ENCODE data around the gene CFHR5. TPM values are rescaled to one million over a fixed set of nuclear protein-coding genes. Genes with fewer than 3 reads are reported as not detected.
"Not testable (repeated sequence)": the region's sequence is repeated elsewhere in the genome, so short reads cannot be mapped to it uniquely, and the experiment has no call there.

CFHR5 gene
- total and polyA plus RNA-seq, 2 of the 13 experiments (the other 11 are each of a cell fraction or from before 2014, with no cell fraction given): not detected

DNA sequence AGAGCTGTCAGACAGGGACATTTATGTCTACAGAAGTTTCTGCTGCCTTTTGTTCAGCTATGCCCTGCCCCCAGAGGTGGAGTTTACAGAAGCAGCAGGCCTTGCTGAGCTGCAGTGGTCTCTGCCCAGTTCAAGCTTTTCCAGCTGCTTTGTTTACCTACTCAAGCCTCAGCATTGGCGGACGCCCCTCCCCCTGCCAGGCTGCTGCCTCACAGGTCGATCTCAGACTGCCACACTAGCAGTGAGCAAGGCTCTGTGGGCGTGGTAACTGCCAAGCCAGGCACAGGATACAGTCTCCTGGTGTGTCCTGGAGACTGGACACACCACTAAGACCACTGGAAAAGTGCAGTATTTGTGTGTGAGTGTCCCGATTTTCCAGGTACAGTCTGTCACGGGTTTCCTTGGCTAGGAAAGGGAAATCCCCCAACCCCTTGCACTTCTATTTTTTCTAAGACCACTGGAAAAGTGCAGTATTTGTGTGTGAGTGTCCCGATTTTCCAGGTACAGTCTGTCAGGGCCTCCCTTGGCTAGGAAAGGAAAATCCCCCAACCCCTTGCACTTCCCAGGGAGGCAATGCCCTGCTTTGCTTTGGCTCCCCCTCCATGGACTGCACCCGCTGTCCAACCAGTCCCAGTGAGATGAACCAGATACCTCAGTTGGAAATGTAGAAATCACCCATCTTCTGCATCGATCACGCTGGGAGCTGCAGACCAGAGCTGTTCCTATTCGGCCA is 14.7 kb downstream of the CFHR5 start:
- intact Hi-C loops (cut with micrococcal nuclease; ENCODE audit: unreplicated experiment): loop anchor here (5.0 kb wide), 3 partner anchors 75 to 1230 kb away; partner anchors contain the start of gene F13B
- in situ Hi-C loops (cut with HindIII; ENCODE audit: extremely low pct_ligation_motif_present, low pct_unique_long_range_greater_than_20kb); H4K20me1 ChIP-seq (ENCODE audit: insufficient read depth, low read length); H3K36me3 ChIP-seq (replicated peaks in 1 of 2; ENCODE audit: control insufficient read depth in 1 of 2, insufficient read depth in 2 of 2, low read length in 2 of 2); BruUV-seq (replicated peaks); H3K9me3 ChIP-seq (ENCODE audit: low read length); CTCF ChIA-PET (ENCODE audit: low intra/inter-chr PET ratio, low total read pairs); H3K4me1 ChIP-seq (ENCODE audit: insufficient read depth, low read length); H3K79me2 ChIP-seq (ENCODE audit: insufficient read depth, low read length); H3K27me3 ChIP-seq (ENCODE audit: control insufficient read depth in 1 of 2, insufficient read depth in 2 of 2, low read length in 2 of 2): not testable (repeated sequence)
- peak overlapping the region; percentile 78 for H3K27ac ChIP-seq (ENCODE audit: extremely low read length, insufficient read depth, low read length)
- 8% methylated on average over 10 of the region's 11 CpGs for WGBS (ENCODE audit: low lambda C conversion rate)
- peak overlapping the region; percentile 49; the same call in 1 of the 2 replicates for H3K9ac ChIP-seq (ENCODE audit: insufficient read depth, low read depth, low read length)
- peak overlapping the region; percentile 83 for H2AFZ ChIP-seq (ENCODE audit: low read length)
- peak; percentile 70 for FAIRE-seq
- peak overlapping the region; percentile 84 for H3K4me2 ChIP-seq (ENCODE audit: low read depth, low read length)
- POLR2A ChIA-PET: interaction anchor here (0.8 kb wide), 1 partner anchor 74 kb away, joined by 3 read pairs; no protein-coding TSS in a partner anchor
- DNase-seq (ENCODE audit: low spot score): peak; percentile 91
- peak; percentile 100 for ATAC-seq
- H3K4me3 ChIP-seq (replicated peaks in 1 of 3; ENCODE audit: insufficient read depth in 1 of 3, low read depth in 2 of 3, low read length in 3 of 3): peak overlapping the region; percentile 34 to 56 (median 48); a peak in 5 of 6 replicates
- TF ChIP-seq ZNF280B (CRISPR knock-in tag; IDR thresholded peaks at IDR 0.05; ENCODE audit: borderline replicate concordance): peak; percentile 47; the same call in 1 of the 2 replicates
- TF ChIP-seq ZNF256 (CRISPR knock-in tag; conservative IDR thresholded peaks at IDR 0.05): 0 out of 2 replicates have a peak, but pooled peaks have one; percentile 61
- peak; percentile 56; the same call in 1 of the 2 replicates for TF ChIP-seq KLF6 (CRISPR knock-in tag; IDR thresholded peaks at IDR 0.05)
- TF ChIP-seq ZNF232 (CRISPR knock-in tag; IDR thresholded peaks at IDR 0.05; ENCODE audit: borderline replicate concordance): 0 out of 2 replicates have a peak, but pooled peaks have one; percentile 21
- TF ChIP-seq ZNF451 (CRISPR knock-in tag; IDR thresholded peaks at IDR 0.05): peak; percentile 28; the same call in 1 of the 2 replicates
- peak; percentile 55; the same call in 1 of the 2 replicates for TF ChIP-seq SP4 (CRISPR knock-in tag; IDR thresholded peaks at IDR 0.05)
- TF ChIP-seq, protein P1, sequence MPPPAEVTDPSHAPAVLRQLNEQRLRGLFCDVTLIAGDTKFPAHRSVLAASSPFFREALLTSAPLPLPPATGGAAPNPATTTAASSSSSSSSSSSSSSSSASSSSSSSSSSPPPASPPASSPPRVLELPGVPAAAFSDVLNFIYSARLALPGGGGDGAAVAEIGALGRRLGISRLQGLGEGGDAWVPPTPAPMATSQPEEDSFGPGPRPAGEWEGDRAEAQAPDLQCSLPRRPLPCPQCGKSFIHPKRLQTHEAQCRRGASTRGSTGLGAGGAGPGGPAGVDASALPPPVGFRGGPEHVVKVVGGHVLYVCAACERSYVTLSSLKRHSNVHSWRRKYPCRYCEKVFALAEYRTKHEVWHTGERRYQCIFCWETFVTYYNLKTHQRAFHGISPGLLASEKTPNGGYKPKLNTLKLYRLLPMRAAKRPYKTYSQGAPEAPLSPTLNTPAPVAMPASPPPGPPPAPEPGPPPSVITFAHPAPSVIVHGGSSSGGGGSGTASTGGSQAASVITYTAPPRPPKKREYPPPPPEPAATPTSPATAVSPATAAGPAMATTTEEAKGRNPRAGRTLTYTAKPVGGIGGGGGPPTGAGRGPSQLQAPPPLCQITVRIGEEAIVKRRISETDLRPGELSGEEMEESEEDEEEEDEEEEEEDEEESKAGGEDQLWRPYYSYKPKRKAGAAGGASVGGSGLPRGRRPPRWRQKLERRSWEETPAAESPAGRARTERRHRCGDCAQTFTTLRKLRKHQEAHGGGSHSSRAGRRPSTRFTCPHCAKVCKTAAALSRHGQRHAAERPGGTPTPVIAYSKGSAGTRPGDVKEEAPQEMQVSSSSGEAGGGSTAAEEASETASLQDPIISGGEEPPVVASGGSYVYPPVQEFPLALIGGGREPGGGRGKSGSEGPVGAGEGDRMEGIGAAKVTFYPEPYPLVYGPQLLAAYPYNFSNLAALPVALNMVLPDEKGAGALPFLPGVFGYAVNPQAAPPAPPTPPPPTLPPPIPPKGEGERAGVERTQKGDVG (CRISPR knock-in tag; IDR thresholded peaks at IDR 0.05; ENCODE audit: borderline replicate concordance): 0 out of 2 replicates have a peak, but pooled peaks have one; percentile 41
- TF ChIP-seq FOXK2 (IDR thresholded peaks at IDR 0.05): peak; percentile 57; the same call in 1 of the 2 replicates
- peak; percentile 69; the same call in 1 of the 2 replicates for TF ChIP-seq HNF1B (CRISPR knock-in tag; IDR thresholded peaks at IDR 0.05)
- TF ChIP-seq YEATS2 (CRISPR knock-in tag; IDR thresholded peaks at IDR 0.05; ENCODE audit: borderline replicate concordance): peak; percentile 62; the same call in 1 of the 2 replicates
- peak; percentile 27; the same call in 1 of the 2 replicates for TF ChIP-seq ZSCAN31 (CRISPR knock-in tag; IDR thresholded peaks at IDR 0.05; ENCODE audit: low read depth)

Data from HepG2 (cell line).